GM18502 (cell line): ENCODE data around the gene AK4.
"Not testable (repeated sequence)": the region's sequence is repeated elsewhere in the genome, so short reads cannot be mapped to it uniquely, and the experiment has no call there.

Experiments
- ATAC-seq: cut with Tn5 transposase; IDR thresholded peaks from one replicate; pipeline ENCODE4 v1.9.1; 2021; ENCODE audit warnings: mild to moderate bottlenecking; ENCODE audit not compliant: unreplicated experiment, poor library complexity

AK4 gene

GRCh38 chr1:65237088-65237487, 89.1 kb downstream of the AK4 start:
- ATAC-seq, result not testable (repeated sequence)

GRCh38 chr1:65237503-65237902, 89.5 kb downstream of the AK4 start:
- ATAC-seq, result no peak

GRCh38 chr1:65238010-65238409, 90.0 kb downstream of the AK4 start:
- no peak for ATAC-seq

DNA sequence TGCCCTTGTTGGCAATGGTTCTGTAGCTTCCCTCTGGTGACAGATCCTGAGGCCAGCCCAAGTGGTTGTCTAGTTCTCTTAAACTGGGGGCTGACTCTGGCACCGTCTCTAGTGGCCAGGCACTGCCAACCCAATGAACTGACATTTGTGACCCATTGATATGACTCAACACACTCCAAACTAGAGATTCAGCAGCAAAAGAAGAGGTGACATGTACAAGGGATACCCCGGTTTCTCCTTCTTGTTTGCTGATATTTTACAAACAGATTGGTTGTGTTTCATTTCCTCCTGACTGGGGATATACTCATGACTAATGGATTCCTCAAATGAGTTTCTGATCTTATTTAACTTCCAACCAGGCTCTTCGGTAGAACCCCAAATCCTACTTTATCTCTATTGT, 95.5 kb downstream of the AK4 start:
- ATAC-seq, result no peak

DNA sequence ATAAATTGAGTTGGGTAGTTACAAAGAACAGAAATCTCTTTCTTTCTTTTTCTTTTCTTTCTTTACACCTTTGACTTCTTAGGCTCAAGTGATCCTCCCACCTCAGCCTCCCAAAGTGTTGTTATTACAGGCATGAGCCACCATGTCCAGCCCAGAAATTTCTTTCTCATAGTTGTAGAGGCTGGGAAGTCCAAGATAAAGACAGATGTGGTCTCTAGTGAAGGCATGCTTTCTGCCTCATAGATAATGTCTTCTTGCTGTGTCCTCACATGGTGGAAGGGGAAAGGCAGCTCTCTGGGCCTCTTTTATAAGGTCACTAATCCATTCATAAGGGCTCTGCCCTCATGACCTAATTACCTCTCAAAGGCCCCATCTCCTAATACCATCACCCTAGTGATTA, 97.3 kb downstream of the AK4 start:
- no peak for ATAC-seq

- ATAC-seq, result no peak
These were observed 99.7 kb downstream of the AK4 start for GRCh38 chr1:65247419-65248359.

DNA sequence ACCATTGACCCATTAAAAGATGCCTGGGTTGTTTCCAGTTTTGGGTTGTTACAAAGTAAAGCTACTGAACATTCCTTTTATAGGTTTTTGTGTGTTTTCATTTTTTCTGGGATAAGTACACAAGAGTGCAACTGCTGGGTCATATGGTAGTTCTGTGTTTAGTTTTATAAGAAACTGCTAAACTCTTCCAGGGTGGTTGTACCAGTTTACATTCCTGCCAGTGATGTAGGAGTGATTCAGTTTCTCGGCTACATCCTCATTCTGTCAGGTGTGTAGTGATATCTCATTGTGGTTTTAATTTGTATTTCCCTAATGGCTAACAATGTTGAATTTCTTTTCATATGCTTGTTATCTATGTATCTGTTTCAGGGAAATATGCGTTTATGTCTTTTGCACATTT, 102.8 kb downstream of the AK4 start:
- no peak for ATAC-seq

DNA sequence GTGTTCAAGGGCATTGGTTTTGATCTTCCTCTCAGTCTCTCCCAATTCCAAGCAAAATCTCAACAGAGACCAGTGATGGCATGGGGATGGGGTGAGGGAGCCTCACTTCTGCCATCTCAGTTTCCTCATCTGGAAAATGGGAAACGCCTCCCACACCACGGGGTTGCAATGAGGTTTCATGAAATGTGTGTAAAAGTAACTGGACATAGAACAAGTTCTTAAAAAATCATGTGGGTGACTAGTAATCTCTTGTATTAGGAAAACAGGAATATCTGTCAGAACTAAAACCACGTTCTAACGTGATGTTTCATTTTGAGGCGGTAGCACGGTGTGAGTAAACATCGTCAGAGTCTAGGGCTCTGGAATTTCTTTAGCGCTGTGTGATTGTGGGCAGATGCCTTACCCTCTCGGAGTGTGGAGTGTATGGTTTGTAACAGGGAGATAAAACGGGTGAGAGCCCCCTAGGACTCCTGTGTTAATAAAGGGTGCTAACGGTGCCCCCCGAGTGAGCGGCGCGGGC, 105.9 kb downstream of the AK4 start:
- peak; percentile 44 for ATAC-seq

DNA sequence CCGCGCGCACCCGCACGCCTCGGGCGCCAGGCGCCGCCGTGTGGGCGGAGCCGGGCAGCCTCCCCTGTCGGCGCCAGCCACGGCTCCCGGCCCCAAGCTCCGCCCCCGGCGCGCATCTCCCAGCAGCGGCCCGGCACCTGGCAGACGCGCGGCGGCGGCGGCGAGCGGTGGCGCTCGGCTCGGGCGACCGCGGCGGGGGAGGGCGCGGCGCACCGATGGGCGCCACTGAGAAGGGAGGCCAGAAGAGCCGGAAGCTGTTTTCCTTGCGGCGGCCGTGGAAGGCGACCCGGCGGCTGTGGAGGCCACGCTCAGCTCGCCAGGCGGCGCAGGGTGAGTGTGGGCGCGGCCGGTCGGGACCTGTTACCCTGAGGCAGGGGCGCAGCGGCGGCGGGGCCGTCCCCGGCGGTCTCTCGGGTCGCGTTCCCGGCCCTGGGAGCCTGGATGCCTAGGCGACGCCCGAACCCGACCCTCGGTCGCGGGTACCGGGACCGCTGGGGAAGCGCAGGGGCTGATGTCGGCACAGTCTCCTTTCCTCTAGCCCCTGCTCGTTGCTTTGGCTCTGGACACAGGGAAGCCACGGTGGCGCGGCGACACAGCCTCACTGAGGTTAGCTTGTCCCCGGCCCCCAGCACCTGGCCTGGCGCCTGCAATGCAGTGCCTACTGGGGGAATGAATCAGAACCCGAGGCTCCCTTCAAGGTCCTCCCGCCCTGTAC, 106.5 kb downstream of the AK4 start:
- ATAC-seq, result peak; percentile 97

DNA sequence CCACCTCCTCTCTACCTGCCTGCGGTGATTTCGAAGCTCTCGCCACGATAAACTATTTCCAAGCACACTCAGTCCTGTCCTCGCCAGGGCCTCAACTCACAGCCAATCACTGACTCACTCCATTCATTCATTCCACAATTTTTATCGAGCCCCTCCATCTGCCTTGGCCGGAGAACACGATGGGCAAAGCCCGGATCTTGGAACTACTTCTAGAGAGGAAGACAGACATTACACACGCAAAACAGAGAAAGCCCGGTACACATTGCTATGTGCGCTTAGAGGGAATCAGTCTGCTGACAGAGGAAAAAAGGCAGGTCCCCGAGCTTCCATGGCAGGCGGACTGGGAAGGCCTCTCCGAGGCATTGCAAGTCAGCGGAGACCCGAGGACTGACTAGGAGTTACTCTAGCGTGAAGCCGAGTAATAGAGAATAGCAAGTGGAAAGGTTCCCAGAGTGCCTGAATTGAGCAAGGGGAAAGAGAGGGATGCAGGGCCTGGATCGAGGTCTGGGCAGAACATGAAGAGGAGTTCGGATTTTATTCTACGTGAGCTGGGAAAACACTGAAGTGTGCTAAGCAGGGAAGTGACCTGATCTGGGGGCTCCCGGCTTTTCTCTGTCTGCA, 107.1 kb downstream of the AK4 start:
- peak; percentile 5 for ATAC-seq

- no peak for ATAC-seq
These were observed 107.7 kb downstream of the AK4 start for GRCh38 chr1:65255656-65256050.

DNA sequence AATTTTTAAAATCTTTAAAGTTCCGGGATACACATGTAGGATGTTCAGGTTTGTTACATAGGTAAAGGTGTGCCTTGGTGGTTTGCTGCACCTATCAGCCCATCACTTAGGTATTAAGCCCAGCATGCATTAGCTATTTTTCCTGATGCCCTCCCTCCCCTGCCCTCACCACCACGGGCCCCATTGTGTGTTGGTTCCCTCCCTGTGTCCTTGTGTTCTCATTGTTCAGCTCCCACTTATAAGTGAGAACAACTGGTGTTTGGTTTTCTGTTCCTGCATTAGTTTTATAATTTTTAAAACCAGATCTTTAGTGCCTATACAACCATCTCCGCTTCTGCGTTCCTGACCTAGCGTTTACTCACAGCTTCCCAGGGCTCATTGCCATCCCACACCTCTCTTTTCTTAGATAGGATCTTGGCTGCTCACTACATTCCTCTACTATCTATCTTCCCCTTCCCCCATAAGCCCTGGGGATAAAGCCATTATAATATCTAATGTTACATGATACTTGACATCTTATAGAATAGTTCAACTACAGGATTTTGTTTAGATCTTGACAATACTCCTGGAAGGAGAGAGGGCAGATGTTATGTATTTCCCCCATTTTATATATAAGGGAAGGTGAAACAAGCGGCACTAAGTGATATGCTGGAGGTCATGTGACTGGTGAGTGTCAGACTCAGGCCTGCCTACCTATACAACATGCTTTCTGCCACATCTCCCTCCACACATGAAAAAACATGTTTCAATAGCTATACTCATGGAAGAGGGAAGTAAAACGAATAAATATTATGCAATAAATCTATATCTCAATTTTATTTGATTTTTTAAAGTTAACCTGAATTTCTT, 109.1 kb downstream of the AK4 start:
- no peak for ATAC-seq

DNA sequence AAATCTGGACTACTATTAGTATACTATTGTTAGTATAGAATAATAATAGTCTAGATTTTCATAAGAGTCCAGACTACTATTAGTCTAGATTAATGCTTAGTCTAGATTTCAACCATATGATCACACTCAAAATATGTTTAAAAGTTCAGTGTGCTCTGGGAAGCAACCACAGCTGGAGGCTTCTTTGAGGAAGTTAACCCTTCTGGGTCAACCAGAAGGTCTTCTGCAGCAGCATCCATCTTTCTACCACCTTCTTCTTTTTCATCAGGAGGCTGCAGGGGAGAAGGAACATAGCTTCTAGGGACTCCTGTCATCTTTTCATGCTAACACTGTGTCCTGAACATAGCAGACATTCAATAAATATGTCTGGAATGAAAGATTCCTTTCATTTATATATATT, 110.1 kb downstream of the AK4 start:
- ATAC-seq, result no peak

GRCh38 chr1:65259816-65260215, 111.8 kb downstream of the AK4 start:
- ATAC-seq, result no peak

- ATAC-seq, result peak; percentile 56
These were observed 113.0 kb downstream of the AK4 start for GRCh38 chr1:65260851-65261473.

DNA sequence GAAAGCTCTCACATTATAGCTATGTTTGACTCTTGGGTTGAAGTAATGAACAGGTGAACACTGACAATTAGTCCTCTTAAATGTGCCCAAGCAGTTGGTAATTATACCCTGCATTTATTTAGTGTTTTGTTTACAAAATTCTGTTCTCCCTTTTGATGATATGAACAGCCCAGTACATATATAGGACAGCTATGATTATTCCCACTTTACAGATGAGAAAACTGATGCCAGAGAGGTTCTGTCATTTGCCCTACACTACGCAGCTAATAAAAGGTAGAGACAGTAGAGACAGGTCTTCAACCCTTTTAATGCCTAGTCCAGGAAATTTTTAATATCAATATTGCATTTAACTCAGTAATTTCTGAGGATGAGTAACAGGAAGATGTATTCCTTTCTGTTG, 115.3 kb downstream of the AK4 start:
- no peak for ATAC-seq

DNA sequence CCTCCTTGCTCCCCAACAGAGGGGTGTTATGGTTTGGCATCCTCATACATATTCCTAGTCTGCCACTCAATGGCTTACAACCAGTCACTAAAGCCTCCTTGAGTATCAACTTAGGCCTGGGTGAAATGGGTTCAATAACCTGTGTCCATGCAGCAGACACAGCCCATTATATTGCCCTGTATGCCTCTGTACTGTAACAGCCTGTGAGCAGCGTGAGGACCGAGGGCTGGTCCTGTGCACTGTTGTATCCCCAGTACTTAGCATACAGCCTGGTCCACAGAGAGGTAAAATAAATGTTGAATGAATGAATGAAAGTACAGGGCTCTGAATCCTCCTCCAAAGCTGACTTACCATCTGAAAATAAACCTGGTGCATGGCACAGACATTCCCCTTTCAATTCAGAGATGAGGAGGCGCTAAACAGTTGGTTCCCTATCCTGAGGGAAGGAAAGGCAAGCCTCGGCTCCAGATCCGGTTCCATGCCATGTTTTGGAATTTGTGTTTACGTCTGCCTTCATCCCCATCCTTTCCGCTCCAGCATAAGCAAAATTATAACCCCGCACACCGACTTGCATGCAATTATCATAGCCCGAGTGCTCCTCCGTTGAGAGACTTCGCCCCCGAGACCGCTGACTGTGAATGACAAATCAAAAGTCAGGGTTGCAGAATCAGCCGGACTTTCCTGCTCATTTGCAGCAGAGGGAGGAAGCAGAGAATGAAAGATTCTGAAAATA, 116.4 kb downstream of the AK4 start:
- no peak for ATAC-seq

DNA sequence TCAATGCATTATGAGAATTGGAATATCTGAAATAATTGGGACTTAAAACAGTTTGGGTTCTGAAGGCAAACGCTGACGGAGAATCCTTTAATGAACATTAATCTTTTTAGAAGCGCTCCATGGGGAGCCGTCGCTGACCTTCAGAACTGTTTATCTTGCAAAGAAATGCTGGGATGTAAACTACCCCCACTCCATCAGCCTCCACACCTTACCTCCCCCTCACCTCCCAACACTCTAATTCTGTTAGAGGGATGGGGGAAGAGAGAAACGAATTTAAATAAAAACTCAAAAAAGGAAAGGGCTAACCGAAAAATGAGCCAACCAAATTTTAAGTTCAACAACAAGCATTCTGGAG, 117.3 kb downstream of the AK4 start:
- no peak for ATAC-seq
